ENCODE measurements around the gene TSEN2. TPM values are rescaled to one million over a fixed set of nuclear protein-coding genes. Genes with fewer than 3 reads are reported as not detected.
A peak's percentile ranks its signal among the peaks of the same experiment; 100 is the strongest.

Gene TSEN2
- polyA plus RNA-seq, 2 of the 4 experiments (the other 2 are of a cell fraction) = 24.9 to 33.1 TPM

DNA sequence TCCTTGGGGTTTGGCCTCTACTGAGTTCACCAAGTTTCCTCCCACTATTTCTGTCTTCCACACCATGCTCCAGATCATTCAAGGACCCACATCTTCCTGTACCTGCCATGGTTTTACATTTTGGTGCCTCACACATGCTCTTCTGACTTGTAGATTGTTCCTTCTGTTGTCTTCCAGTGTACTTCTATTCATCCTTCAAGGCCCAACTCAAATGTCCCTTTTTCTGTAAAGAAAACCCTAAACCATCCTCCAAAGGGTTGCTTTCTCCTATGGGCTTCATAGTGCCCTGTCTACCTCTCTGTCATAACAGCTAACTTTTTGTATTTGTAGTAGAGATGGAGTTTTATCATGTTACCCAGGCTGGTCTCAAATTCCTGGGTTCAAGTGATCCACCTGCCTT lies 20.1 kb upstream of the TSEN2 start:
- Histone ChIP-seq H3K27ac (0 out of 6 replicates have a peak overlapping the region, but pooled peaks of 1 of the 2 experiments have one; percentile 4), H3K4me2 (no peak overlapping the region), H3K9me3 (no peaks in the 10 kb centered on the region), H3K4me3 (no peak overlapping the region), H3K4me1 (no peaks in the 10 kb centered on the region)
- DNase-seq (ENCODE audit: low read depth in 1 of 2, low spot score in 1 of 2) (no peak), FAIRE-seq (no peak), ATAC-seq (no peak)
- ChIA-PET CTCF (interaction anchor here (1.7 to 3.8 kb wide), 3 partner anchors 16 to 59 kb away, joined by 5 to 12 read pairs (median 8); no protein-coding TSS in a partner anchor), POLR2A (no interaction called here)
- TF ChIP-seq POLR2AphosphoS2 (conservative IDR thresholded peaks at IDR 0.05; ENCODE audit: low read length) = no peak
- TF ChIP-seq, protein P1, sequence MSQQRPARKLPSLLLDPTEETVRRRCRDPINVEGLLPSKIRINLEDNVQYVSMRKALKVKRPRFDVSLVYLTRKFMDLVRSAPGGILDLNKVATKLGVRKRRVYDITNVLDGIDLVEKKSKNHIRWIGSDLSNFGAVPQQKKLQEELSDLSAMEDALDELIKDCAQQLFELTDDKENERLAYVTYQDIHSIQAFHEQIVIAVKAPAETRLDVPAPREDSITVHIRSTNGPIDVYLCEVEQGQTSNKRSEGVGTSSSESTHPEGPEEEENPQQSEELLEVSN (IDR thresholded peaks at IDR 0.05; ENCODE audit: borderline replicate concordance, low read depth) = no peak
- no peak for TF ChIP-seq TFCP2L1 (CRISPR knock-in tag; IDR thresholded peaks at IDR 0.05)
- no peak for TF ChIP-seq HOXB13 (CRISPR knock-in tag; IDR thresholded peaks at IDR 0.05; ENCODE audit: low read depth)
- no peak for TF ChIP-seq EP300 (IDR thresholded peaks at IDR 0.05)
- TF ChIP-seq RARB (CRISPR knock-in tag; IDR thresholded peaks at IDR 0.05) = no peak
- no peak for TF ChIP-seq SREBF2 (IDR thresholded peaks at IDR 0.05)
- TF ChIP-seq MYC (IDR thresholded peaks at IDR 0.05; ENCODE audit: borderline replicate concordance, low read length) = no peak
- TF ChIP-seq HOXA7 (CRISPR knock-in tag; IDR thresholded peaks at IDR 0.05) = no peak
- TF ChIP-seq, protein P2, sequence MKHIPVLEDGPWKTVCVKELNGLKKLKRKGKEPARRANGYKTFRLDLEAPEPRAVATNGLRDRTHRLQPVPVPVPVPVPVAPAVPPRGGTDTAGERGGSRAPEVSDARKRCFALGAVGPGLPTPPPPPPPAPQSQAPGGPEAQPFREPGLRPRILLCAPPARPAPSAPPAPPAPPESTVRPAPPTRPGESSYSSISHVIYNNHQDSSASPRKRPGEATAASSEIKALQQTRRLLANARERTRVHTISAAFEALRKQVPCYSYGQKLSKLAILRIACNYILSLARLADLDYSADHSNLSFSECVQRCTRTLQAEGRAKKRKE (CRISPR knock-in tag; IDR thresholded peaks at IDR 0.05; ENCODE audit: low read depth) = no peak
- TF ChIP-seq ZNF302 (CRISPR knock-in tag; IDR thresholded peaks at IDR 0.05) = no peak
- TF ChIP-seq BHLHE40 (IDR thresholded peaks at IDR 0.05; ENCODE audit: low read depth, low read length) = no peak
- TF ChIP-seq HOXB5 (CRISPR knock-in tag; IDR thresholded peaks at IDR 0.05) = no peak
- TF ChIP-seq ESRRA (IDR thresholded peaks at IDR 0.05; ENCODE audit: borderline replicate concordance, low read length) = no peak
- no peak for TF ChIP-seq ZC3H11A (IDR thresholded peaks at IDR 0.05)
- no peak for TF ChIP-seq FOSL2 (IDR thresholded peaks at IDR 0.05)
- TF ChIP-seq FOSL2 (CRISPR knock-in tag; IDR thresholded peaks at IDR 0.05) = no peak
- no peak for TF ChIP-seq CBX2 (IDR thresholded peaks at IDR 0.05; ENCODE audit: borderline replicate concordance, low read depth)
- no peak for TF ChIP-seq KDM5A (IDR thresholded peaks at IDR 0.05)

DNA sequence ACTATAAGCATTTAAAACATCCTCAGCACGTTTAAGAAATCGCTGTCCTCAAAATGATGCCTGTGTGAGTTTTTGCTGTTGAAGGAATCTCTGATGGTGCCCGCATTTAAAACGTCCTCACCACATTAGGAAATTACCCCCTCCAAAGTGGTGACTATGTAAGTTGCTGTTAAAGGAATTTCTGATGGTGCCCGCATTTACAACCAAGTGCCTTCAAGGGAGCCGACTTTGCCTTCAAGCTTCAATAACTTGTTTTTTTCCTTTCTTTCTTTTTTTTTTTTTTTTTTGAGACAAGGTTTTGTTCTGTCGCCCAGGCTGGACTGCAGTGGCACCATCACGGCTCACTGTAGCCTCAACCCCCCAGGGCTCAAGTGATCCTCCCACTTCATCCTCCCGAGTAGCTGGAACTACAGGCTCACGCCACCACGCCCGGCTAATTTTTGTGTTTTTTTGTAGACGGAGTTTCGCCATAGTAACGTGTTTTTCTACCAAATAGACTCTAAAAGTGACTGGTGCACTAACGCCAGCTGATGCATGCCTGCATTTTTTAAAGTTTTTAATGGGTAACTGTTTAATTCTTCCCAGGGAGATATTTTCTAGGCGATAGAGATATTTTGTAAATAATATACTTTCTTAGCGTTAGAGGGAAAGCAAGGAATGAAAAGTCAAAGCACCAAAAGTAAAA lies 19.0 kb upstream of the TSEN2 start:
- 88% methylated on average over 18 of the region's 18 CpGs for WGBS (ENCODE audit: missing lambda C conversion rate)
- FAIRE-seq (no peak), ATAC-seq (no peak), DNase-seq (ENCODE audit: low read depth in 1 of 2, low spot score in 1 of 2) (no peak)
- ChIA-PET POLR2A (no interaction called here), CTCF (interaction anchor here (0.6 to 3.8 kb wide), 7 partner anchors 9 to 330 kb away, joined by 3 to 12 read pairs (median 5); no protein-coding TSS in a partner anchor)
- no peaks in the 10 kb centered on the region for H3K9me3 ChIP-seq
- no peak overlapping the region for H3K4me3 ChIP-seq
- H3K4me2 ChIP-seq = no peak overlapping the region
- peaks cover 6% of the 10 kb centered on the region for H3K4me1 ChIP-seq
- no peak overlapping the region; a peak in 1 of 6 replicates for H3K27ac ChIP-seq
- TF ChIP-seq CHD4 (IDR thresholded peaks at IDR 0.05; ENCODE audit: borderline replicate concordance) (no peak), NFE2L2 (conservative IDR thresholded peaks at IDR 0.05; ENCODE audit: low read length) (no peak), HOXB13 (CRISPR knock-in tag; IDR thresholded peaks at IDR 0.05; ENCODE audit: low read depth) (no peak), EHMT2 (IDR thresholded peaks at IDR 0.05; ENCODE audit: low read depth) (no peak), POLR2A (IDR thresholded peaks at IDR 0.05; ENCODE audit: low read length) (no peak), JUNB (IDR thresholded peaks at IDR 0.05) (no peak)
- TF ChIP-seq, protein P3, sequence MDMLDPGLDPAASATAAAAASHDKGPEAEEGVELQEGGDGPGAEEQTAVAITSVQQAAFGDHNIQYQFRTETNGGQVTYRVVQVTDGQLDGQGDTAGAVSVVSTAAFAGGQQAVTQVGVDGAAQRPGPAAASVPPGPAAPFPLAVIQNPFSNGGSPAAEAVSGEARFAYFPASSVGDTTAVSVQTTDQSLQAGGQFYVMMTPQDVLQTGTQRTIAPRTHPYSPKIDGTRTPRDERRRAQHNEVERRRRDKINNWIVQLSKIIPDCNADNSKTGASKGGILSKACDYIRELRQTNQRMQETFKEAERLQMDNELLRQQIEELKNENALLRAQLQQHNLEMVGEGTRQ (IDR thresholded peaks at IDR 0.05) = no peak
- TF ChIP-seq, protein P4, sequence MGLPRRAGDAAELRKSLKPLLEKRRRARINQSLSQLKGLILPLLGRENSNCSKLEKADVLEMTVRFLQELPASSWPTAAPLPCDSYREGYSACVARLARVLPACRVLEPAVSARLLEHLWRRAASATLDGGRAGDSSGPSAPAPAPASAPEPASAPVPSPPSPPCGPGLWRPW (IDR thresholded peaks at IDR 0.05) = no peak
